CD4-positive, alpha-beta T cell (primary cell): ENCODE results near the gene CDKN1C. TPM values are rescaled to one million over a fixed set of nuclear protein-coding genes. Genes with fewer than 3 reads are reported as not detected.

Experiments
- ATAC-seq: fragments of 200-7000 bp; cut with Tn5 transposase; one replicate; pipeline ENCODE4 v1.10.0; 2022; ENCODE audit warnings: mild to moderate bottlenecking; ENCODE audit not compliant: poor library complexity
- CTCF ChIA-PET: fragments of 350-600 bp; sonication (Branson Sonifier 250); formaldehyde crosslinking; loops from one replicate; lab custom pipeline; 2021; ENCODE audit warnings: antibody characterized with exemption, inconsistent platforms; lab: Charles Lee
- POLR2A ChIA-PET: fragments of 350-600 bp; sonication (Branson Sonifier 250); formaldehyde crosslinking; loops from one replicate; lab custom pipeline; 2021; ENCODE audit warnings: antibody characterized with exemption, inconsistent platforms; lab: Charles Lee
- DNase-seq, 14 experiments: peaks; one replicate each; pipeline ENCODE4 v3.0.0-alpha.2; 2013 to 2020; ENCODE audit warnings: mixed read lengths in 2 of 14
- H3K27ac ChIP-seq, 2 donors: one replicate each; pipeline versions ENCODE4 v1.5.1 to v1.7.0; 2013; ENCODE audit warnings: low read length in 2 of 2, low read depth in 1 of 2, mild to moderate bottlenecking in 1 of 2
- H3K27me3 ChIP-seq, 2 experiments: 1 replicate in 1 of 2; 2 replicates in 1 of 2; pipeline versions ENCODE4 v1.6.1 to v1.7.0; 2013; ENCODE audit warnings: low read length in 2 of 2, control low read depth in 1 of 2, mild to moderate bottlenecking in 1 of 2, moderate library complexity in 1 of 2; ENCODE audit not compliant: insufficient read depth in 2 of 2, control insufficient read depth in 1 of 2
- H3K36me3 ChIP-seq: one replicate; pipeline ENCODE4 v1.6.1; 2013; ENCODE audit warnings: low read length, control low read depth; ENCODE audit not compliant: insufficient read depth
- H3K4me1 ChIP-seq: one replicate; pipeline ENCODE4 v1.6.1; 2013; ENCODE audit warnings: low read length, control low read depth; ENCODE audit not compliant: insufficient read depth
- H3K4me3 ChIP-seq: one replicate; pipeline ENCODE4 v1.5.1; 2013; ENCODE audit warnings: mild to moderate bottlenecking, low read length, moderate library complexity
- H3K9me3 ChIP-seq, 2 experiments: 1 replicate in 1 of 2; 2 replicates in 1 of 2; pipeline versions ENCODE4 v1.6.1 to v1.7.0; 2013; ENCODE audit warnings: low read length in 2 of 2, mild to moderate bottlenecking in 2 of 2, control low read depth in 1 of 2, moderate library complexity in 1 of 2; ENCODE audit not compliant: control insufficient read depth in 1 of 2, insufficient read depth in 1 of 2
- H3K27ac Mint-ChIP-seq: one replicate; pipeline ENCODE4 v1.8.0; 2020; ENCODE audit warnings: mixed read lengths
- H3K27me3 Mint-ChIP-seq: one replicate; pipeline ENCODE4 v1.8.0; 2021; ENCODE audit warnings: mixed read lengths
- H3K36me3 Mint-ChIP-seq: one replicate; pipeline ENCODE4 v1.8.0; 2021; ENCODE audit warnings: low read depth, mixed read lengths
- H3K4me1 Mint-ChIP-seq: one replicate; pipeline ENCODE4 v1.8.0; 2021; ENCODE audit warnings: low read depth, mixed read lengths
- H3K4me3 Mint-ChIP-seq: one replicate; pipeline ENCODE4 v1.8.0; 2020; ENCODE audit warnings: mild to moderate bottlenecking, mixed read lengths
- H3K9me3 Mint-ChIP-seq: one replicate; pipeline ENCODE4 v1.8.0; 2020; ENCODE audit warnings: mixed read lengths
- intact Hi-C, 2 experiments: fragments of 100-400 bp; cut with DNase I in 1 of 2; cut with micrococcal nuclease in 1 of 2; formaldehyde crosslinking; loops; one replicate each; pipeline versions ENCODE4 v1.15.1 to v1.9.0; 2023 to 2025; cut with DNase I, micrococcal nuclease
- total RNA-seq, 174 experiments: library from RNA in 2 of 174; stranded (reverse) in 2 of 174; gene quantifications; one replicate each; pipeline ENCODE4 v1.2.3 and lab custom pipeline; 2021 to 2026
- TF ChIP-seq, protein P1 (sequence below): fragments of 200-600 bp; IDR thresholded peaks from one replicate; pipeline ENCODE4 v1.8.0; 2022; ENCODE audit warnings: antibody characterized with exemption, mild to moderate bottlenecking

The CDKN1C gene
- total RNA-seq, 2 experiments from 2014 or later: 1.9 to 2.5 TPM

DNA sequence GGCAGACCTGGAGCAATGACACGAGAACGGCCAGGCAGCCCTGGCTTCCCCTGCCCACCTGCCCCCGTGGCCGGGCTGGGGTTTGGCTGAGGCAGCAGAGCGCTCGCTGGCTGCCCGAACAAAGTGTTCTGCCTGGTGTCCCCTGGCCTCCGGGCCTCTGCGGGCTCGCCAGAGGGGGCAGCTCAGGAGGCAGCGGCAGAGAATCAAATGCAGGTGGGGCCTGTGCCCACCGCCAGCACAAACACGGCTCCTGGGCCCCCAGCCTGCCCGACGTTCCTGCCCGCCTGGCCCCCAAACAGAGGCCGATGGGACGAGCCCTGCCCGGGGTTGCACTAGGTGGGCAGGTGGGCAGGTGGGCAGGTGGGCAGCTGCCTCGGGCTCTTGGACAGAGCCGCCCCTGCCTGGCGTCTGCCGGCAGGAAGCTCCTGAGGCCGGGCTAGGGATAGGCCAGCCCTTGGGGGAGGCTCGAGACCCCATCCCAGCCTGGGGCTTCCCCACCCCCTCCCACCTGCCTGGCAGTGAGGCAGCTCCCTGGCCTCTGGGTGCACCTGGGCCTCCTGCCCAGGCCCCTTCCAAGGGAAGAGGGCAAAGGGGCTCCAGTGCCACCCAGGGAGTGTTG lies 46.8 kb downstream of the CDKN1C start:
- no peaks in the 10 kb centered on the region for H3K27me3 ChIP-seq
- H3K36me3 ChIP-seq: no peaks in the 10 kb centered on the region
- Mint-ChIP-seq H3K4me3 (no peak overlapping the region), H3K27me3 (no peaks in the 10 kb centered on the region), H3K9me3 (no peaks in the 10 kb centered on the region), H3K4me1 (no peaks in the 10 kb centered on the region), H3K36me3 (no peaks in the 10 kb centered on the region), H3K27ac (no peak overlapping the region)
- no peaks in the 10 kb centered on the region for H3K9me3 ChIP-seq
- ChIA-PET POLR2A (no interaction called here), CTCF (no interaction called here)
- H3K27ac ChIP-seq: no peak overlapping the region
- intact Hi-C loops: no loop called here
- TF ChIP-seq, protein P1, sequence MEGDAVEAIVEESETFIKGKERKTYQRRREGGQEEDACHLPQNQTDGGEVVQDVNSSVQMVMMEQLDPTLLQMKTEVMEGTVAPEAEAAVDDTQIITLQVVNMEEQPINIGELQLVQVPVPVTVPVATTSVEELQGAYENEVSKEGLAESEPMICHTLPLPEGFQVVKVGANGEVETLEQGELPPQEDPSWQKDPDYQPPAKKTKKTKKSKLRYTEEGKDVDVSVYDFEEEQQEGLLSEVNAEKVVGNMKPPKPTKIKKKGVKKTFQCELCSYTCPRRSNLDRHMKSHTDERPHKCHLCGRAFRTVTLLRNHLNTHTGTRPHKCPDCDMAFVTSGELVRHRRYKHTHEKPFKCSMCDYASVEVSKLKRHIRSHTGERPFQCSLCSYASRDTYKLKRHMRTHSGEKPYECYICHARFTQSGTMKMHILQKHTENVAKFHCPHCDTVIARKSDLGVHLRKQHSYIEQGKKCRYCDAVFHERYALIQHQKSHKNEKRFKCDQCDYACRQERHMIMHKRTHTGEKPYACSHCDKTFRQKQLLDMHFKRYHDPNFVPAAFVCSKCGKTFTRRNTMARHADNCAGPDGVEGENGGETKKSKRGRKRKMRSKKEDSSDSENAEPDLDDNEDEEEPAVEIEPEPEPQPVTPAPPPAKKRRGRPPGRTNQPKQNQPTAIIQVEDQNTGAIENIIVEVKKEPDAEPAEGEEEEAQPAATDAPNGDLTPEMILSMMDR: no peak
- peaks cover 8% of the 10 kb centered on the region for H3K4me1 ChIP-seq
- DNase-seq: no peak
- no peak overlapping the region for H3K4me3 ChIP-seq
- no peak for ATAC-seq

DNA sequence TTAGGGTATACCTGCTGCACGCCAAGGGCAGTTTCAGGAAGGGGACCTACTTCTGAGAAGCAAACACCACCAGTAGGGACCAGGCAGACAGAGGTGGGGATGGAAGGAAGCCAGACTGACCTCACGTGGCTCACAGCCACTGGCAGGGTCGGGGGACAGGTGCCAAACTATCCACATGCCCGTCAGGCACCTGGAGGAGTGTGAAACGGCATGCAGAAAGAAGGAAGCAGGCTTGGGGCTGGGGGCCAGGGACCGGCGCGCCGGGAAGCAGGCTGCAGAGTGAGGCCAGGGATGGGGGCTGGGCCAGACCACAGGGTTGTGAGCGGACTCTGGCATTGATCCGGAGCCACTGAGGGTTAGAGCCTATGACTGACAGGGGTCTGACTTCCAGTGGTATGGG lies 47.5 kb downstream of the CDKN1C start:
- ChIA-PET CTCF (no interaction called here), POLR2A (no interaction called here)
- no peaks in the 10 kb centered on the region for H3K9me3 Mint-ChIP-seq
- no peak overlapping the region for H3K4me3 Mint-ChIP-seq
- H3K36me3 Mint-ChIP-seq: no peaks in the 10 kb centered on the region
- H3K27ac ChIP-seq: no peak overlapping the region
- ATAC-seq (no peak), DNase-seq (no peak)
- intact Hi-C loops: no loop called here
- H3K4me1 Mint-ChIP-seq: no peaks in the 10 kb centered on the region
- TF ChIP-seq, protein P1: no peak
- no peak overlapping the region for H3K4me3 ChIP-seq
- H3K4me1 ChIP-seq: peaks cover 2% of the 10 kb centered on the region
- H3K27ac Mint-ChIP-seq: no peak overlapping the region
- H3K9me3 ChIP-seq: no peaks in the 10 kb centered on the region
- no peaks in the 10 kb centered on the region for H3K27me3 Mint-ChIP-seq
- no peaks in the 10 kb centered on the region for H3K36me3 ChIP-seq
- no peaks in the 10 kb centered on the region for H3K27me3 ChIP-seq

DNA sequence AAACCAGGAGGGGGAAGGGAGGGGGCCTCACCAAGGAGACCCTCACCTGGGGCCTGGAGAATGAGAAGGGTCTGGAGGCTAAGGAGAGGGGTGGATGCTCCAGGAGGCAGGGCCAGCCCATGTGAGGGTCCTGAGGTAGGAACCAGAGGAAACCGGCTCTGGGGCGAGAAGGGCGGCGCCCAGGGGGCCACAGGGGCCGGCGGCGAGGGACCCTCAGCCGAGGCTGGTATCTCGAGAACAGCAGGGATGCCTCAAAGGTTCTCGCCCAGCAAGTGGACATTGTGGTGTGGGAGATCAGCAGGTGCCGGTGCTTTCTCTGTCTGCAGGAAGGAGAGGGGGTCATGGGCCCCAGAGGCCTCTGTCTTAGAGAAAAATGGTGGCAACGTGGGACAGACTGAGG lies 47.9 kb downstream of the CDKN1C start:
- H3K9me3 Mint-ChIP-seq: no peaks in the 10 kb centered on the region

More for the DNA sequence above, 47.9 kb downstream of the CDKN1C start:
- Mint-ChIP-seq H3K27me3 (no peaks in the 10 kb centered on the region), H3K4me3 (no peak overlapping the region), H3K4me1 (no peaks in the 10 kb centered on the region), H3K36me3 (no peaks in the 10 kb centered on the region), H3K27ac (no peak overlapping the region)
- TF ChIP-seq, protein P1: no peak
- ChIA-PET CTCF (no interaction called here), POLR2A (no interaction called here)
- Histone ChIP-seq H3K4me1 (no peaks in the 10 kb centered on the region), H3K9me3 (no peaks in the 10 kb centered on the region), H3K27me3 (no peaks in the 10 kb centered on the region), H3K27ac (no peak overlapping the region), H3K4me3 (no peak overlapping the region), H3K36me3 (no peaks in the 10 kb centered on the region)
- DNase-seq: no peak
- ATAC-seq: no peak
- intact Hi-C loops: no loop called here
